Stimulated activated CD4-positive, alpha-beta T cell treated with anti-CD3 and anti-CD28 coated beads, Interleukin-12 subunit alpha, Interleukin-12 subunit beta, amount 100 ng/mL, for 24 hours (primary cell): ENCODE measurements around the gene GRIFIN.
"Not testable (repeated sequence)": the region's sequence is repeated elsewhere in the genome, so short reads cannot be mapped to it uniquely, and the experiment has no call there.

Experiments used
- DNase-seq, 2 experiments: peaks; one replicate each; pipeline ENCODE4 v3.0.0-alpha.2; 2020; ENCODE audit warnings: low read depth in 2 of 2

GRIFIN gene

GRCh38 chr7:2453849-2454248 lies 22.3 kb downstream of the GRIFIN start:
- not testable (repeated sequence) for DNase-seq

- DNase-seq: no peak
These were observed 23.4 kb downstream of the GRIFIN start for GRCh38 chr7:2452643-2453270.

GRCh38 chr7:2452074-2452507 lies 24.1 kb downstream of the GRIFIN start:
- DNase-seq: no peak

GRCh38 chr7:2451171-2452073 lies 24.8 kb downstream of the GRIFIN start:
- peak; percentile 64 to 84 for DNase-seq

GRCh38 chr7:2450198-2451107 lies 25.7 kb downstream of the GRIFIN start:
- no peak for DNase-seq

GRCh38 chr7:2446676-2447075 lies 29.5 kb downstream of the GRIFIN start:
- no peak for DNase-seq

- DNase-seq: no peak
These were observed 30.2 kb downstream of the GRIFIN start for GRCh38 chr7:2445898-2446555.

- DNase-seq: no peak
These were observed 31.2 kb downstream of the GRIFIN start for GRCh38 chr7:2445047-2445446.

- DNase-seq: no peak
These were observed 31.7 kb downstream of the GRIFIN start for GRCh38 chr7:2444476-2444875.

- DNase-seq: no peak
These were observed 32.7 kb downstream of the GRIFIN start for GRCh38 chr7:2443491-2443890.

GRCh38 chr7:2441430-2442058 lies 34.7 kb downstream of the GRIFIN start:
- DNase-seq: no peak

GRCh38 chr7:2440608-2441245 lies 35.5 kb downstream of the GRIFIN start:
- DNase-seq: no peak

- no peak for DNase-seq
These were observed 37.4 kb downstream of the GRIFIN start for GRCh38 chr7:2438775-2439174.

- DNase-seq: no peak
These were observed 38.0 kb downstream of the GRIFIN start for GRCh38 chr7:2438186-2438585.

GRCh38 chr7:2437537-2438148 lies 38.6 kb downstream of the GRIFIN start:
- DNase-seq: no peak

- no peak for DNase-seq
These were observed 39.1 kb downstream of the GRIFIN start for GRCh38 chr7:2437136-2437535.

- DNase-seq: no peak
These were observed 39.7 kb downstream of the GRIFIN start for GRCh38 chr7:2436341-2437104.

- no peak for DNase-seq
These were observed 41.1 kb downstream of the GRIFIN start for GRCh38 chr7:2435146-2435545.
